IMR-90 (cell line): ENCODE results near the gene CADM1.

Experiments
- BHLHE40 ChIP-seq: fragments of 150-350 bp; IDR thresholded peaks from 2 replicates; pipeline ENCODE4 v1.6.1; 2016; ENCODE audit warnings: mild to moderate bottlenecking, low read depth, low read length
- CTCF ChIP-seq: conservative IDR thresholded peaks from 2 replicates; pipeline ENCODE4 v1.5.1; 2012; ENCODE audit warnings: mild to moderate bottlenecking, low read depth, low read length, improper control_type of control experiment
- ELK1 ChIP-seq: fragments of 150-350 bp; IDR thresholded peaks from 2 replicates; pipeline ENCODE4 v1.6.1; 2016; ENCODE audit warnings: low read depth, mild to moderate bottlenecking, low read length, moderate library complexity, borderline replicate concordance
- MAFK ChIP-seq: IDR thresholded peaks from 2 replicates; pipeline ENCODE4 v1.6.1; 2012; ENCODE audit warnings: low read depth, low read length, improper control_type of control experiment
- MAZ ChIP-seq: IDR thresholded peaks from 2 replicates; pipeline ENCODE4 v1.6.1; 2012; ENCODE audit warnings: low read depth, mild to moderate bottlenecking, low read length, improper control_type of control experiment, moderate library complexity, borderline replicate concordance

- TF ChIP-seq ELK1 (no peak), CTCF (no peak), BHLHE40 (no peak), MAZ (no peak), MAFK (no peak)
These were observed 279.7 kb downstream of the CADM1 start for GRCh38 chr11:115224551-115224950.
